Measurements from ENCODE around the gene SPACDR.

SPACDR gene

DNA sequence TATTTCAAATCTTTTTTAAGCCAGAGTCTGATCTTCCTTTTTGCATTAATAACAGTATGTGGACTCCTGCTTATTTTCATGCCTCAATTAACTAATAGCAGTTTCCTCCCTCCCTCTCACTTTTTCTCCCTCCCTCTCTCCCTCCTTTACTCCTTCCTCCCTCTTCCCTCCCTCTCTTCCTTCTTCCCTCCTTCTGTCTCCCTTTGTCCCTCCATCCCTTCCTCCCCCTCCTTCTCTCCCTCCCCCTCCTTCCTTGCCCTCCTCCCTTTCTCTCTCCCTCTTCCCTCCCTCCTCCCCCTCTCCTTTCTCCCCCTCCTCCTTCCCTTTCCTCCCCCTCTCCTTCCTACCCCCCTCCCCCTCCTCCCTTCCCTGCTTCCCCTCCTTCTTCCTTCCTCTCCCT lies 37.5 kb downstream of the SPACDR start:
- no peak for DNase-seq (ENCODE audit: extremely low spot score, insufficient read length, low read depth)
- no peak for FAIRE-seq

DNA sequence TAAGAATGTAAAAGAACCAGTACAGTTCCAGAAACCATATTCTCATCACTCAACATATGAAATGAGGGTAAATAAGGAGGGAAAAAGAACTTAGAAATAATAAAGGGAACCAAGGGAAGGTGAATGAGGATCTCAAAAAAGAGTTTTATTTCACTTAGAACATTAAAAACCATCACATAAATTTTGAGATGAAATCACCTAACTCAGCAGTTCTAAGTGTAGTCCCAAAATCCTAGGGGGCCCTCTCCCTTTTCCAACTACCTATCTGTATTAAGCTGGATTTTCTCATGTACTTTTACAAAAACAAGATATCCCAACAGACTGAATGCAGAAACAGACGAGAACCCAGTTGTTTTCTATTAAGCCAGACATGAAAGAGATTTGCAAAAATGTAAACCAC lies 38.7 kb downstream of the SPACDR start:
- FAIRE-seq (no peak), DNase-seq (ENCODE audit: extremely low spot score, insufficient read length, low read depth) (no peak)

DNA sequence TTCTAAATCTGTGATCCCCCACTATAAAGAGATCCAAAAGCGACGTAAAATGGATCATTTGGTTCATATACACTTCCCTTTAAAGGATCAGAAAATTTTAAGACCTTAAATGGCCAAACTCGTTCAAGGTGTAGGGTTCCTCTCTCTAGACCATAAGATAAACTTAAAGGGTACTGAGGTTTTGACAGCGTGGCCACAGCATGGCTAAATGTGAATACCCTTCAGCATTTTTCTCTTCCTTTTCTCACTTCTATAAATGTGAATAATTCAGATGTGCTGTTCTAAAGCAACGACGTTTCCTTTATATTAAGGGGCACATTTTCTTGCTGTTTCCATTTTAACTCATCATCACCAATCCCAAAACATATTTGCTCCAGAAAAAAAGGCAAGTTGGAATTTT lies 40.7 kb downstream of the SPACDR start:
- FAIRE-seq, result no peak

DNA sequence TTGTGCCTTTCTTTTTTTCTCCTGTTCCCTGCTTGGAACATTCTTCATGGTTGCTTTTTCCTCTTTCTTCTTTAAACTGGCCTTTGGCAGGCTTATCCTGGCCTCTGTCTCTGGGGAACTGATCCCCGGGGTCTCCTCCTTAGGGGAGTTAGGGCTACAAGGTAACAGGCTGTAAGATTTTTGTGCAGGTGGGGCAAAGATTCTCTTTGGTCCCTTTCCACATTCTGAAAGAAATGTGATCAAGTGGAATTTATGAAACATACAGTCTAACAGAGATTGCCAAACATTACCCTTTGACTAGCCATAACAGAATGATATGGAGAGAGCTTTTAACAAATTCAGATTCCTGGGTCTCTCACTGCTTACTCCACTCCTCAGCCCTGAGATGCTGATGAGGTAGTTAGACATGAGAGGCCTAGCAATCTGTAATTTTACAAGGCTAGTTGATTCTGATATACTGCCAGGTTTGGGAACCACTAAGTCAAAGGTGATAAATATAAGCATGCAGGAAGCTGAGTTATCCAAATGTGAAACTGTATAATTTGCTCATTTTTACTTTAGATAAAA lies 44.3 kb downstream of the SPACDR start:
- no peak for FAIRE-seq
- no peak for DNase-seq (ENCODE audit: extremely low spot score, insufficient read length, low read depth)

More for the DNA sequence above, 40.7 kb downstream of the SPACDR start:
- no peak for DNase-seq (ENCODE audit: extremely low spot score, insufficient read length, low read depth)

- no peak for FAIRE-seq
- no peak for DNase-seq (ENCODE audit: extremely low spot score, insufficient read length, low read depth)
Observed at GRCh38 chr7:100418930-100419659, 45.0 kb downstream of the SPACDR start.

DNA sequence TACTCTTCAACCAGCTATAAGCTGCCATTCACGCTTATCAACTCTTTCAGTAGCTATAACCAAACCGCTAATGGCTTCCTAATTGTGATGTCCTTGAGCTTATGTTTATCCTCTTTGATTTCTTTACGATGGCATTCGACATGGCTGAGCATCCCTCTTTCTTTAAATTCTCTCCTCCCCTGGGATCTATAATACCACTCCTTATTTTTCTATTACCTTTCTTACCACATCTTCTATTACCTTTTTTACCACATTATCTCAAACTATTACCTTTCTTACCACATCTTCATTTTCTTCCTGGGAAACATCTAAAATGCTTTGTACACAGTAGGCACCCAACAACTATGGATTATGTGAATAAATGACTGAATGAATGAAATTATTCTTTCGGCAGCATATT lies 48.6 kb downstream of the SPACDR start:
- FAIRE-seq, result no peak
- no peak for DNase-seq (ENCODE audit: extremely low spot score, insufficient read length, low read depth)

GRCh38 chr7:100413889-100414288 lies 50.2 kb downstream of the SPACDR start:
- FAIRE-seq (peak; percentile 45), DNase-seq (ENCODE audit: extremely low spot score, insufficient read length, low read depth) (no peak)

DNA sequence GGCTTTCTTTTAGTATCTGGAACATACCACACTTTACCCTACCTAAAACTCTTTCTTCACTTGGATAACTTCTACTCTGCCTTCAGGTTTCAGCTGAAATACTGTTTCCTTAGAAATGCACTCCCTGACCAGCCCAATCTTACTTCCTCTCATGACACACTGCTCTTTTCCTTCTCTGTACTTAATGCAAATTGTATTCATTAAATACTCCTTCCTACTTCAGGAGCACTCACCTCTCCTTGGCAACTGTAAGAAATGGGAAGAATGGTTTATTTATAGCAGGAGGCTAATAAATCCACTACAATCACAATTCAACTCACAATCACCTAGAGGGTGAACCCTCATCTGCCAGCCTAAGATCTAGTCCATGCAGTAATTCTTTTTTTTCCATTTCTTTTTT lies 50.7 kb downstream of the SPACDR start:
- peak; percentile 39 for FAIRE-seq
- DNase-seq (ENCODE audit: extremely low spot score, insufficient read length, low read depth), result no peak

GRCh38 chr7:100411101-100411500 lies 53.0 kb downstream of the SPACDR start:
- DNase-seq (ENCODE audit: extremely low spot score, insufficient read length, low read depth) (no peak), FAIRE-seq (no peak)

DNA sequence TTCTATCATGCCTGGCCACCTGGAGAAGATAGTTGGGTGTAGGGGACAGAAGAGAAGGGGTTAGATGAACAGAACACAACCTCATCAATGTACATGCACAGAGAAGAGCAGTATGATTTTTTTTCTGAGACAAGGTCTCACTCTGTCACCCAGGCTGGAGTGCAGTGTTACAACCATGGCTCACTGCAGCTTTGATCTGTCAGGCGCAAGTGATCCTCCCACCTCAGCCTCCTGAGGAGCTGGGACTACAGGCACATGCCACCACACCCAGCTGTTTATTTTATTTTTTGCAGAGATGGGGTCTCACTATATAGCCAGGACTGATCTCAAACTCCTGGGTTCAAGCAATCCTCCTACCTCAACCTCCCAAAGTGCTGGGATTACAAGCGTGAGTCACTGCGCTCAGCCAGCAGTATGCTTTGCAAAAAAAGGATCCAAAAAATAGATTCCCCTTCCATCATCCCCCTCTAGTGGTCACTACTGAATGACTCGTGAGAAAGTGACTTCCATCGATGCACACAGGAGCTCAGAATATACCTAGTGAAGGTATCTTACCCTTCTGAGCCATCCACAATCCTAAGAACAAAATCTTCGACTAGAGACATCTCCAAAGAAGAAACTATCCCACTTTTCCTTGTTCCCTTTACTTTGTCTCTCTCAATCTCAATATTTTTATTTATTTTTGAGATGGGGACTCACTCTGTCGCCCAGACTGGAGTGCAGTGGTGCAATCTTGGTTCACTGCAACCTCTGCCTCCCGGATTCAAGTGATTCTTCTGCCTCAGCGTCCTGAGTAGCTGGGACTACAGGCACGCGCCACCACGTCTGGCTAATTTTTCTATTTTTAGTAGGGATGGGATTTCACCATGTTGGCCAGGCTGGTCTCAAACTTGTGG lies 56.5 kb downstream of the SPACDR start:
- peak; percentile 78 for FAIRE-seq

GRCh38 chr7:100406767-100407166 lies 57.3 kb downstream of the SPACDR start:
- FAIRE-seq, result no peak
- no peak for DNase-seq (ENCODE audit: extremely low spot score, insufficient read length, low read depth)

More for the DNA sequence above, 56.5 kb downstream of the SPACDR start:
- DNase-seq (ENCODE audit: extremely low spot score, insufficient read length, low read depth), result peak; percentile 56
